Mesenchymal stem cell (in vitro differentiated cells and primary cell): ENCODE results near the gene PRPSAP1.

Source experiments
- DNase-seq: peaks from one replicate; pipeline ENCODE4 v3.0.0-alpha.2; 2013
- H2AFZ ChIP-seq: one replicate; pipeline ENCODE4 v1.6.1; 2013; ENCODE audit warnings: low read depth, mild to moderate bottlenecking, control low read depth, inconsistent platforms, low read length, moderate library complexity
- H2AK5ac ChIP-seq: 2 replicates; pipeline ENCODE4 v1.6.1; 2013; ENCODE audit warnings: low read length, moderate library complexity, mild to moderate bottlenecking, inconsistent platforms; ENCODE audit not compliant: severe bottlenecking
- H2BK120ac ChIP-seq: one replicate; pipeline ENCODE4 v1.6.1; 2013; ENCODE audit warnings: low read depth, mild to moderate bottlenecking, inconsistent platforms, low read length, moderate library complexity
- H2BK12ac ChIP-seq, 2 experiments: one replicate each; pipeline ENCODE4 v1.6.1; 2013; ENCODE audit warnings: inconsistent platforms in 2 of 2, low read length in 2 of 2, mild to moderate bottlenecking in 2 of 2, moderate library complexity in 2 of 2, control low read depth in 1 of 2
- H2BK15ac ChIP-seq: one replicate; pipeline ENCODE4 v1.6.1; 2013; ENCODE audit warnings: mild to moderate bottlenecking, low read depth, inconsistent platforms; ENCODE audit not compliant: poor library complexity, severe bottlenecking
- H2BK5ac ChIP-seq: 2 replicates; pipeline ENCODE4 v1.6.1; 2013; ENCODE audit warnings: low read depth, mild to moderate bottlenecking, low read length, control low read depth, inconsistent platforms; ENCODE audit not compliant: poor library complexity, severe bottlenecking
- H3K14ac ChIP-seq, 2 experiments: one replicate each; pipeline ENCODE4 v1.6.1; 2013; ENCODE audit warnings: inconsistent platforms in 2 of 2, low read length in 2 of 2, control low read depth in 1 of 2, mild to moderate bottlenecking in 1 of 2, moderate library complexity in 1 of 2
- H3K18ac ChIP-seq, 2 experiments: one replicate each; pipeline ENCODE4 v1.6.1; 2013; ENCODE audit warnings: inconsistent platforms in 2 of 2, low read length in 2 of 2, control low read depth in 1 of 2, low read depth in 1 of 2, mild to moderate bottlenecking in 1 of 2
- H3K23ac ChIP-seq, 2 experiments: one replicate each; pipeline ENCODE4 v1.6.1; 2013; ENCODE audit warnings: inconsistent platforms in 2 of 2, low read length in 2 of 2, mild to moderate bottlenecking in 2 of 2, moderate library complexity in 2 of 2, control low read depth in 1 of 2
- H3K27ac ChIP-seq: 2 replicates; pipeline ENCODE4 v1.5.1; 2013; ENCODE audit warnings: mild to moderate bottlenecking, moderate library complexity, low read length, control low read depth, inconsistent platforms; ENCODE audit not compliant: poor library complexity, severe bottlenecking
- H3K27me3 ChIP-seq, 2 experiments: 2 replicates each; pipeline versions ENCODE4 v1.6.1 to v1.7.0; 2013; ENCODE audit warnings: low read length in 2 of 2, mild to moderate bottlenecking in 2 of 2, moderate library complexity in 2 of 2, control low read depth in 1 of 2, inconsistent platforms in 1 of 2; ENCODE audit not compliant: control insufficient read depth in 1 of 2, insufficient read depth in 1 of 2
- H3K36me3 ChIP-seq, 2 experiments: 2 replicates each; pipeline versions ENCODE4 v1.6.1 to v1.7.0; 2013; ENCODE audit warnings: low read length in 2 of 2, control low read depth in 1 of 2, inconsistent platforms in 1 of 2, low read depth in 1 of 2, mild to moderate bottlenecking in 1 of 2; ENCODE audit not compliant: insufficient read depth in 2 of 2, control insufficient read depth in 1 of 2
- H3K4ac ChIP-seq, 2 experiments: one replicate each; pipeline ENCODE4 v1.6.1; 2013; ENCODE audit warnings: inconsistent platforms in 2 of 2, low read length in 2 of 2, mild to moderate bottlenecking in 2 of 2, moderate library complexity in 2 of 2, control low read depth in 1 of 2, low read depth in 1 of 2
- H3K4me1 ChIP-seq: 2 replicates; pipeline ENCODE4 v1.6.1; 2013; ENCODE audit warnings: low read depth, low read length, control low read depth; ENCODE audit not compliant: control insufficient read depth, insufficient read depth
- H3K4me2 ChIP-seq: 2 replicates; pipeline ENCODE4 v1.6.1; 2013; ENCODE audit warnings: low read length, mild to moderate bottlenecking, inconsistent platforms; ENCODE audit not compliant: poor library complexity, severe bottlenecking
- H3K4me3 ChIP-seq, 2 experiments: 2 replicates each; pipeline versions ENCODE4 v1.5.1 to v1.7.0; 2013; ENCODE audit warnings: low read length in 2 of 2, mild to moderate bottlenecking in 2 of 2, control low read depth in 1 of 2, low read depth in 1 of 2; ENCODE audit not compliant: insufficient read depth in 1 of 2
- H3K79me1 ChIP-seq: replicated peaks from 2 replicates; pipeline ENCODE4 v1.6.1; 2013; ENCODE audit warnings: mild to moderate bottlenecking, control low read depth, low read length, inconsistent platforms; ENCODE audit not compliant: poor library complexity, severe bottlenecking
- H3K9ac ChIP-seq: 2 replicates; pipeline ENCODE4 v1.7.0; 2013; ENCODE audit warnings: mild to moderate bottlenecking, low read length, moderate library complexity
- H3K9me3 ChIP-seq: 2 replicates; pipeline ENCODE4 v1.7.0; 2013; ENCODE audit warnings: mild to moderate bottlenecking, low read length; ENCODE audit not compliant: control insufficient read depth
- H4K8ac ChIP-seq: one replicate; pipeline ENCODE4 v1.6.1; 2013; ENCODE audit warnings: inconsistent platforms, mild to moderate bottlenecking, low read length, moderate library complexity
- H4K91ac ChIP-seq: one replicate; pipeline ENCODE4 v1.6.1; 2013; ENCODE audit warnings: mild to moderate bottlenecking, low read length, inconsistent platforms
- WGBS: methylation state at CpG from one replicate; pipeline ENCODE4 v1.1.7; 2013; ENCODE audit warnings: mixed read lengths; 5-methylcytosine and 5-hydroxymethylcytosine counted together

The PRPSAP1 gene

DNA sequence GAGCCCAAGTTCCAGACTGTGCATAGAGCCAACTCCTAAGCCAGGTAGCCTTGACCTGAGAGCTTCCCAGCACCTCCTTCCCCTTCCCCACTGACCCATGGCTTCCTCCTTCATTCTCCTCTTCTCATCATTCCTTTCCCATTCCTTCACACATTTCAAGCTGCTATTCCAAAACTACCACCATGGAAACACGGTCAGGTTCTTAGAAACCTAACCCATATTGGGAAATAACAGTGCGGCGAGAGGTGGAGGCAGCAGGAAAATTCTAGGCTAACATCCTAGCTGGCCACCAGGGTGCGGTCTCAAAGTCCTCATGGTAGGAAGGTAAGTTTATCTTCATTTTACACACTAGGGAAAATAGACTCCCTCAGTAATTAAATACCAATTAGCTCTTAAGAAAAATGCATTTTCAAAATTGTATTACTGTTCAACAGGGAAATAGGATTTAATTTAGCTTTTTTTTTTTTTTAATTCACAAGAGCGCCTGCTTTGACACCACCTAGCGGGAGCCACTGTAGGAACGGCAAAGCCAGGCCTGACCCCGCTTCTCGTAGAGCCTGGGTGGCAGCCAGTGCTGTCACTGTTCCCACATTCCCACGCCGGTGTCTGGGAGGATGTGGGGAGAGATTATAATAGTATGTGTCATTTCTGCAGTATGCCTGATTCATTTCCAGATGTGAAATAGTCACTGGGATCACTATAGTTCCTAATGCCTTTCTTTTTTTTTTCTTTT is 16.7 kb upstream of the PRPSAP1 start:
- peak overlapping the region in 1 of 2 experiments; percentile 32 for H3K4me3 ChIP-seq
- no peak overlapping the region for H3K4me2 ChIP-seq
- H3K18ac ChIP-seq, result no peak overlapping the region
- no peaks in the 10 kb centered on the region for H3K36me3 ChIP-seq
- WGBS, result 52% methylated on average over 10 of the region's 11 CpGs
- H3K9me3 ChIP-seq, result no peaks in the 10 kb centered on the region
- H3K9ac ChIP-seq, result peak overlapping the region; percentile 56
- no peak overlapping the region for H3K27ac ChIP-seq
- no peak overlapping the region for H2BK5ac ChIP-seq
- H2BK120ac ChIP-seq, result no peak overlapping the region
- no peak overlapping the region for H3K14ac ChIP-seq
- H3K27me3 ChIP-seq, result no peaks in the 10 kb centered on the region
- H2AFZ ChIP-seq, result no peak overlapping the region
- H4K8ac ChIP-seq, result no peak overlapping the region
- H3K4ac ChIP-seq, result no peak overlapping the region
- H4K91ac ChIP-seq, result no peak overlapping the region
- no peak overlapping the region for H2BK15ac ChIP-seq
- DNase-seq, result peak; percentile 88
- peaks cover 27% of the 10 kb centered on the region for H3K4me1 ChIP-seq
- H2BK12ac ChIP-seq, result no peak overlapping the region
- no peak overlapping the region for H3K23ac ChIP-seq
- H2AK5ac ChIP-seq, result peak overlapping the region; percentile 43
- H3K79me1 ChIP-seq, result no peaks in the 10 kb centered on the region

DNA sequence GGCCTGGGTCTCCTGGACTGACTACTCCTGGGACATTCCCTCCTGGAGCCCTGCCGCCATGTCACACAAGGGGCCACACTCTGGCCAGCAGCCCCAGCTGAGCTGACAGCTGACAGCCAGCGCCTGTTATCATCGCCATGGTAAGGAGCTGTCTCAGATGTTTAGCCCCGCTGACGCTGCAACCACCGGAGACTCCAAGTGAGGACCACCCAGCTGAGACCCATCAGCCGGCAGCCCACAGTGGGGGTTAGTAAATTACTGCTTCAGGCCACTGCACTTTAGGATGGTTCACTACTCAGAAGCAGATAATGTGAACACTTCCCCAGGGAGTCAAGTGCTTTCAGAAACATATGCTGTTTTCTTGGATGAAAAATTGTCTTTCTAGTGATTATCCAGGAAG is 16.1 kb upstream of the PRPSAP1 start:
- no peak overlapping the region for H2BK5ac ChIP-seq
- H3K23ac ChIP-seq, result no peak overlapping the region
- H3K27me3 ChIP-seq, result no peaks in the 10 kb centered on the region
- H2AK5ac ChIP-seq, result no peak overlapping the region
- H4K8ac ChIP-seq, result no peak overlapping the region
- DNase-seq, result no peak
- H3K36me3 ChIP-seq, result no peaks in the 10 kb centered on the region
- no peak overlapping the region for H3K14ac ChIP-seq
- no peak overlapping the region for H3K27ac ChIP-seq
- no peak overlapping the region for H2BK120ac ChIP-seq
- H3K4me3 ChIP-seq, result peak overlapping the region in 1 of 2 experiments; percentile 32
- no peak overlapping the region for H3K4me2 ChIP-seq
- peak overlapping the region; percentile 34 for H3K9ac ChIP-seq
- no peaks in the 10 kb centered on the region for H3K9me3 ChIP-seq
- H3K4me1 ChIP-seq, result peaks cover 26% of the 10 kb centered on the region
- H3K4ac ChIP-seq, result no peak overlapping the region
- H2BK12ac ChIP-seq, result no peak overlapping the region
- no peak overlapping the region for H2BK15ac ChIP-seq
- no peak overlapping the region for H4K91ac ChIP-seq
- no peaks in the 10 kb centered on the region for H3K79me1 ChIP-seq
- WGBS, result 63% methylated on average over 7 of the region's 7 CpGs
- H3K18ac ChIP-seq, result no peak overlapping the region
- H2AFZ ChIP-seq, result no peak overlapping the region

DNA sequence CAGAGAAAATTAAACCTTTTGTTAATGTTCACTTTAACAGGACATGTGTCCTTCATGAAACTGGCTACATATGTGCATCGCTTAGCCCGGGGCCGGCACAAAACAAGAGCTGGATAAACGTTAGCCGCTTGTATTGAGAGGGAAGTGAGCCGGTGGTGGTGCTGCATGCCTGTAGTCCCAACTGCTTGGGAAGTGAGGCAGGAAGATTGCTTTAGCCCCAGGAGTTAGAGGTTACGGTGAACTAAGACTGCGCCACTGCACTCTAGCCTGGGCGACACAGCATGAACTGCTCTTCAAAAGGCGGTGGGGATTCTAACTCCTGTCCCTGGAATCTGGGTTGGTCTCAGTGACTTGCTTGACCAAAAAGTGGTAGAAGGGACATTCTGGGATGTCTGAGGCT is 15.7 kb upstream of the PRPSAP1 start:
- H3K4me3 ChIP-seq, result peak overlapping the region in 1 of 2 experiments; percentile 32
- H4K8ac ChIP-seq, result no peak overlapping the region
- no peaks in the 10 kb centered on the region for H3K79me1 ChIP-seq
- no peak overlapping the region for H2BK120ac ChIP-seq
- no peak overlapping the region for H3K18ac ChIP-seq
- H3K27me3 ChIP-seq, result no peaks in the 10 kb centered on the region
- H3K4me2 ChIP-seq, result no peak overlapping the region
- H3K36me3 ChIP-seq, result no peaks in the 10 kb centered on the region
- H2BK5ac ChIP-seq, result no peak overlapping the region
- H3K4ac ChIP-seq, result no peak overlapping the region
- H2AK5ac ChIP-seq, result no peak overlapping the region
- no peak for DNase-seq
- no peak overlapping the region for H2AFZ ChIP-seq
- no peak overlapping the region for H3K23ac ChIP-seq
- H2BK15ac ChIP-seq, result no peak overlapping the region
- peak overlapping the region; percentile 34 for H3K9ac ChIP-seq
- H3K4me1 ChIP-seq, result peaks cover 26% of the 10 kb centered on the region
- no peak overlapping the region for H3K27ac ChIP-seq
- no peak overlapping the region for H3K14ac ChIP-seq
- no peak overlapping the region for H2BK12ac ChIP-seq
- WGBS, result 95% methylated on average over 10 of the region's 10 CpGs
- no peak overlapping the region for H4K91ac ChIP-seq
- H3K9me3 ChIP-seq, result no peaks in the 10 kb centered on the region

DNA sequence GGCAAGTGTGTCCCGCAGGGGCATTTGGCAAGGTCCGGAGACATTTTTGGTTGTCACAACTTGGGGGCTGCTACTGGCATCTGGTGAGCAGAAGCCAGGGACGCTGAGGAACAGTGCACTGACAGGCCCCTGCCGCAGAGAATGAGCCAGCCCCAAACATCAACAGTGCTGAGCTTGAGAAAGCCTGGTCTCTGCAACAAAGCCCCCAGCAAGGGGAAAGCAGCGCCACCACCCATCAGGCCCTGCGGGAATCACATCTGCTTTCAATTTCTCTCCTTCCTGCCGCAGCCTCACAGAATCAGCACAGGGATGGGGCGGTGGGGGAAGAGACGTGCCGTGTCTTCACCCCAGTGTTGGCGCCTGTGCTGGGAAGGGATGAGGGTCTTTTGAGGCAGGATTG is 14.8 kb upstream of the PRPSAP1 start:
- Histone ChIP-seq H3K4me1 (peaks cover 22% of the 10 kb centered on the region), H4K8ac (no peak overlapping the region), H3K14ac (no peak overlapping the region), H3K4ac (no peak overlapping the region), H3K27ac (no peak overlapping the region), H3K9ac (peak overlapping the region; percentile 32), H2AFZ (no peak overlapping the region), H3K23ac (no peak overlapping the region), H3K18ac (no peak overlapping the region), H3K27me3 (no peaks in the 10 kb centered on the region), H3K4me2 (no peak overlapping the region), H4K91ac (no peak overlapping the region), H3K36me3 (no peaks in the 10 kb centered on the region), H3K4me3 (peak overlapping the region in 1 of 2 experiments; percentile 19), H2BK12ac (no peak overlapping the region), H3K79me1 (no peaks in the 10 kb centered on the region), H2BK5ac (no peak overlapping the region), H3K9me3 (no peaks in the 10 kb centered on the region), H2BK15ac (no peak overlapping the region), H2AK5ac (no peak overlapping the region), H2BK120ac (no peak overlapping the region)
- no peak for DNase-seq
- 80% methylated on average over 10 of the region's 11 CpGs for WGBS
